CD4-positive, alpha-beta T cell treated with Interferon alpha-2 for 1 hour (primary cell): ENCODE results near the gene FOXN3.

Experiments used
- DNase-seq, 2 donors: peaks; one replicate each; pipeline ENCODE4 v3.0.0-alpha.2; 2020 to 2022

Gene FOXN3

DNA sequence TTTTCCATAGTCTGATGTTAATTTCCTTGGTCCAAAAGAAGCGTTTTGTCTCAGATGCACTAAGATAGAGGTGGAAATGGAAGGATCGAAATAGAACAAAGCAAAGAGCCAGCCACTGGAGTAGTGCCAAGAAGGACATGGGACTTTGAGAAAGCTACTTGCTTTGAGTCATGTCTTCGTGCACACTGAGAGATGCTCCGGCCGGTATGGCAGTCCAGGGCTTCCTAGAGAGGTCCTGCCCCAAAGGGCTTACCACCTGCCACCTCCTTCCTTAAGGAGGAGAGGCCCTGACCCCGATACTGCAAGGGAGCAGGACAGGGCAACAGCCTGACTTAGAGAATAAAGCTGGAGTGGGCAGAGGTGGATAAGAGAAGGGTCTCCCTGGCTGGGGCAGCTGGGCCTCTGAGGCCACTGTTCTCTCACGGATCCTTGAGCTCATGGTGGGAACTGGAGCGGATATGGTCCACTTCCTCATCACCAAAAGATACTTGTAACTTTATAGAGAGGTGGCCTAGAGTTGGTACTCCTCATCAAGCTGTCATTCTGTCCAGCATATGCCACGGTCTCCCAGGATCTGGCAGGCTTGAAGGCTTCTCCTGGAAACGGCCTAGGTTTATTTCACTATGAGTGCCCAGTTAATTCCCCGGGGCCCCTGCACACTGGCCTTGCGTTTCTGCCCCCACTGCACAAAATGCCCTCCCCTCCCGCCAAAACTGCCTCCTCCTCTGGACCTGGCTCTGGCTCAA is 57.4 kb downstream of the FOXN3 start:
- no peak for DNase-seq

DNA sequence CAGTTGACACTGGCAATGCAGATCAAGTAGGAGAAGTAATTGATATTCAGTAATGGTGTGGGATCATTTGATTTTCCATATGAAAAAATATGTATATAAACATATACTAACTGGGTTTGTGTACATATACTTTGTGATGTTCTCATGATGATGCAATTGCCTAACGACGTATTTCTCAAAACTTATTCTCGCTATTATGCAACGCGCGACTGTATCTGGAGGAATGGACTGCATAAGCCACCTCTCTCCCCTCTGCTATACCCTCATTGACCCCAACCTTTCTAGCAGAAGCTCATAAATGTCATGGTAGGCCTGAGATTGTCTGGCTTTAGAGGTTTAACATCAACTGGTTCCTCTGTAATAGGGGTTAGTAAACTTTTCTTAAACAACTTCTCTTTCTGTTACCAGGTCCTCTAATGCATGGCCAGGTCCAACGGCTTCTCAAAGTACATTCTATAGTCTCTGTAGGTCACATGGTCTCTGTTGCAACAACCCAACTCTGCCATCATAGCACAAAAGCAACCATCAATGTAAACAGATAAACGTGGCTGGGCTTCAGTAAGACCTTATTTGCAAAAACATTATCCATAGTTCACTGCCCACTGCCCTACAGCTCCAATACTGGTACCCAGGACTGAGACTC is 59.3 kb downstream of the FOXN3 start:
- DNase-seq = no peak

DNA sequence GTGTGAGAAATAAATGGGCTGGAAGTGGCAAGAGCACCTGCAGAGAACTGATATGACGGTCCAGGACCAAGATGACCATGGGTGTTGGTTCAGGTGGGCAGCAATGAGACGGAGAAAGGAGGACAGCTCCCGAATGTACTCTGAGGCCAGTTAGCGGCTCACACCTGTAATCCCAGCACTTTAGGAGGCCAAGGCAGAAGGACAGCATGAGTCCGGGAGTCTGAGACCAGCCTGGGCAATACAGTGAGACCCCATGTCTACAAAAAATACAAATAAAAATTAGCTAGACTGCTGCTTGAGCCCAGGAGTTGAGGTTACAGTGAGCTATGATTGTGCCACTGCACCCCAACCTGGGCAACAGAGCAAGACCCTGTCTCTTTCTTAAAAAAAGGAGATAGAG is 60.1 kb downstream of the FOXN3 start:
- DNase-seq = no peak

DNA sequence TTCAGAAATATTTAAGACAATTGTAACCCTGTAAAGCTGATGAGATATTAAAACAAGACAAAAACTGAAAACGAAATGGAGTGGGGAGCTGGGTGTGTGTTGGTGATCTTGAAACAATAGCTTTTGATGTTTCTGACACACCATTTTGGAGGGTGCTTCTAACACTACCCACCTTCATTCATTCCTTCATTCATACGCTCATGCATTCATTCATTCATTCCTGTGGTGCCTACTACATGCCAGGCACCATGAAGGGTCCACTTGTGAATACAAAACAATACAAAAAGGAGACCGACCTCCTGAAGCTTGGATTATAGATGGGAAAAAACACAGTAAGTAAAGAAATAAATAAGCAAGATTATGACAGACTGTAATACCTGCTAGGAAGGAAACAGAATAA is 60.5 kb downstream of the FOXN3 start:
- DNase-seq = no peak

DNA sequence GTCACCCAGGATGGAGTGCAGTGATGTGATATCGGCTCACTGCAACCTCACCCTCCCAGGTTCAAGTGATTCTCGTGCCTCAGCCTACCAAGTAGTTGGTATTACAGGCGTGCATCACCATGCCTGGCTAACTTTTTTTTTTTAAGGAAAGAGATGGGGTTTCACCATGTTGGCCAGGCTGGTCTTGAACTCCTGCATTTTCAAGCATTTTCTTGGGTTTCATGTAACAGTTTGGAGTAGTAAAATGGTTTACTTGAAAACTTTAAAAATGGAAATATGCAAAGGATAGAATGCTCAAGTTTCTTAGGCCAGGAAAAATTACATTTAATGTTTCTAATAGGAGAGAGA is 63.3 kb downstream of the FOXN3 start:
- no peak for DNase-seq

DNA sequence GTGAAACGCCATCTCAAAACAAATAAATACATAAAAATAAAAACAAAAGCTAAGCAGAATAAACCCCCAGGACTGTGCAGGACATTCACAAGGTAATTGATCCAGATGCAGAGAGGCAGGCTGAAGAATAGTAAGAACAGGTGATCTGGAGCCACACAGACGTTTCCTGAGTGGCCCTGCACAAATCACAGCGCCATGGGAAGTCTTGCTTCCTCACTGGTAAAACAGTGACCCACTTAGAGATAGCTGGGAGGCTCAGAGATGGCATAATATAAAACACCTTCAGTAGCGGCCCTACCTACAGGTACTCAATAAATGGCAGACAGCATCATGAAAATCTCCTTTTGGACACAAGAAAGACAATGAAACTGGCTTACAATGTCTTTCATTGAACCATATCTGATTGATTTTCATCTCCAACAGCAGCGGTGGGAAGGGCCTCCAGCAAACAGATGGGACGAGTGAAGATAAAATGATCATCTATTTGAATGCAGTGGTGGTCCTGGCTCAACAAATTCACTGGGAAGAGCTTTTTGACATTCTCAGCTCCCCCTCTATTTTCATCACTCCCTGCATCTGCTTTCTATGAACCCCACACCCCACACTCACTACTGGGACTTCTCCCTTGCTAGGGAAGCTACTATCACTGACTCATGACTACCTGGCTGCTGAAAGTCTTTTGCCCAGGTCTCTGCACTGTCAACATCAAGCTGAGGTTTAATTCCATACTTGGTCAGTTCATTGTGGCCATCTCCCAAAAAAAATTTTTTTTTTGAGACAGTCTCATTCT is 63.9 kb downstream of the FOXN3 start:
- no peak for DNase-seq

DNA sequence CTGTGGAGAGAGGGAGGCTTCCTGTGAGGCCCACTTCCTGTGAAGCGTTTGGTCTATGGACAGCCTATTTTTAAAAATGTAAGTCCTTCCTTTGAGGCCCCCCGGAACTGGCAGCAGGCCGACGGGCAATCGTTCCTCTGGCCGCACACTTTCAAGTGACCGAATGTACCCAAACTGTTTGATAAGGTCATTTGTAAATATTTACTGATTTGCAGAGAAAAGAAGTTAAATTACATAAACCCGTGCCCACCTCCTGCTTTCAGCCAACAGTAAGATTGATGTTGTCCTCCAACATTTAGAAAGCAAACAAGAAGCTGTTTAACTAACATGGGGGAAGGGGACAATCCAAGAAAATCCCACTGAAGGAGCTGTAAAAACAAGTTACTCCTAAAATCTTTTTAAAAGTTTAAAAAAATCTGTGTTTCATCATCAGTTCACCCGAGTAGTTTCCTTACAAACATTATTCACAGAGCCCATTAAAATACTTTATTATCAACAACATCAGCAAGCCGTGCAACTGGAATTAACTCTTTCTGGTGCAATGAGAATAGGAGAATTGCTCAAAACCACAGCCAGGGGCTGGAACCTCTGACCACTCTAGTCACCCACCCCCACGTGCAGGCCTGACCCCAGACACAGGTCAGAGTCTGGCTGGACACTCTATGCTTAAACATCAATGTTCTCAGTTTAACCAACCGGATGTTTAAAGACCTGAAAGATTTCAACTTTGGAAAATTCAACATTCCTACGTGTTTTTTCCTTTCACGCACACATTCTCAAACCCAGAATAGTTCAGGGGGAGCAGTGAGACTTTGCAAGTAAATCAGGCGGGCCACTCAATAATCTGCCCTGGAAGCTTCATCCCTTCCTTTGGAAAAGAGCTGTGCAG is 65.3 kb downstream of the FOXN3 start:
- DNase-seq = peak in 1 of 2 donors; percentile 37

DNA sequence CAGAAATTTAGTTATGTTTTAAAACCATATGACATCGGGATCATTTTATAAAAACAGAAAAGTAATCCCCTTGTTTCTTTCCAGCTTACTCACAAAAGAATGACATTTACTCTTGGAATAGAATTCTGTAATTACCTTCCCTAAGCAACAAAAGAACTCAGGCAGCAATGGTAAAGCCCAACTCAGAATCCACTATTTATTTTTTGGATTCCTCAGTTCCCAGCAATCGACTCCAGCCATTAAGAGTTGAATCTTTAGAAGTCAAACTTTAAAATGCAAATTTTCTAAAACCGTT is 65.9 kb downstream of the FOXN3 start:
- no peak for DNase-seq

DNA sequence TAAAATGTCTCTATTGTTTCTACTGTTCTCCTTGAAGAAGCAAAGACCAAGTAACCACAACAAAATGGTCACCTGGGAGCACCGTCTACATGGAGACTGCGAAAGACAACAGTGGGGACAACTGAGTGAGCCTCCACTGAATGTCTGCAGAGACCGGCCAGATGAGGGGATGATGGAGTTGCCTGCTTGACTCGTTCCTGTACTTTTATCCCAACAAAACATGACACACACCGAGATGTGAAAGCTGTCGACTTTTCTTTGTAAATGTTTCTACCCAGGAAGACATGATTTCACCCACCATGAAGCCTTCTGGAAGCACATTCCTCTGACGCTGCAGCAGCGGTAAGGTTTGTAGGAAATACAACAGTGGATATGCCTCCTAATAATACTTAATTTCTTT is 66.9 kb downstream of the FOXN3 start:
- no peak for DNase-seq

DNA sequence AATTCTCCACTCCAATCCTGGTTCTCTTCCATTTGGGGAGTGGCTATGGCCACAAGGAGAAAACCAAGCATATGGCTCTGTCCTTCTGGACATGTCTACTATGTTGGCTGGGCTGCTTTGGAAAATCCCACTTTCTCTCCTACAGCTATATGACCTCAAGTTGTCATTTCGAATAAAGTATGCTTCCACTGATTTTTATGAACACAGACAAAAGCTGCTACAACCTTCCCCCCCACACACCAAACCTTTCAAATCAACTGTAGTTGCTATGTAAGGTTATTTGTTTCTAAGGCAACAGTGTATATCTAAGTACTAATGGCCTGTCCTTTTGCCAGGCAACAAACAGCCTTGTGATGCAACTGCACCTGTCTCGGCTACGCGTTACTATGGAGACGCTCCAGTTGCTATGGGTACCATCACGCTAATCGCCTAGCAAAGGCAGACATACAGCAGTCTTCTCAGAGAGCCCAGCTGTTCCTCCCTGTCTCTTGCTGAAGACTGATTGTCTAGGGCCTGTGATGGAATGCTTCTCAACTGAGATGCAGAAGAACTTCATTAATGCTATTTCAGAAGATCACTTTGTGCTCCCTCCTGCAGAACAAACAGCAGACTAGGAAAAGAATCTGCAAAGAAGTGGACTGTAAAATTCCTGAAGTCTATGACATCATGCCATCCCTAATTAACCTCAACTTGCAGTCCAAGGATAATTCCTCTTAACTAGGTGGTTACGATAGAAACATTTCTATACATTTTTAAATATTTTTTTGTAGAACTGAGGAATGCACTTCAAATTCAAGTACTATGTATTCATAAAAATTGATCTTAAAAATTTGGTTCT is 67.6 kb downstream of the FOXN3 start:
- peak in 1 of 2 donors; percentile 43 for DNase-seq

DNA sequence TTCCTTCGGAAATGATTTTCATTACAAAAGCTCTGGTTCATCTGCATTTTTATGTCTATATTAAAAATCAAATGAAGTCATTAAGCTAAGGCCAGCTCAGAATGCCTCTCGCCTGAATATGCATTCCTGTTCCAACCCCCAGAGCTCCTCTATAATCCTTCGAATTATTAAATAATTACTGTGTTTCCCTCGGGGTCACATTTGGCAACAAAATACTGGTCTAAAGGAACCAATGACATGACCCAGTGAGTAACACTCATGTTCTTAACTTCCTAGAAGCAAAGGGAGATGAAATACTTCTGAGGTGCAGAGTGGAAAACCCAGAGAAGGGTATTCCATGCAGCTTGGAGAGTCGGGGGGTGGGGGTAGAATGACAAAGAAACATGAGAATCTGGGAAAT is 68.3 kb downstream of the FOXN3 start:
- DNase-seq = no peak

DNA sequence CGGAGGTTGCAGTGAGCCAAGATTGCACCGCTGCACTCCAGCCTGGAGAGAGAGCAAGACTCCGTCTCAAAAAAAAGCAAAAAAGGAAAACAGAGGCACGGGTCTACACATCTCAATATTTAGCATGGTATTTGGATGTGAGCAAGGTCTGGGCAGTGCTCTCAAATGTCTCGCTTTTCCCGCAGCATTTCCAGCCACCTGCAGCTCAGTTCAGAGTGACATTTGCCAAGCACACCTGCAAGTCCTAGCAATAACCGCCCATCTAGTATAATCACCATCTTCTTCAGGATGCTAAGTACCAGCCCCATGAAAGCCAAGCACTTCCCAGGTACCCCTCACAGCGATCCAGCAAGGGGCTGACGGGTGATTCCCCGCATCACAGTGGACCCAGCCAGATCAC is 69.1 kb downstream of the FOXN3 start:
- DNase-seq = no peak

DNA sequence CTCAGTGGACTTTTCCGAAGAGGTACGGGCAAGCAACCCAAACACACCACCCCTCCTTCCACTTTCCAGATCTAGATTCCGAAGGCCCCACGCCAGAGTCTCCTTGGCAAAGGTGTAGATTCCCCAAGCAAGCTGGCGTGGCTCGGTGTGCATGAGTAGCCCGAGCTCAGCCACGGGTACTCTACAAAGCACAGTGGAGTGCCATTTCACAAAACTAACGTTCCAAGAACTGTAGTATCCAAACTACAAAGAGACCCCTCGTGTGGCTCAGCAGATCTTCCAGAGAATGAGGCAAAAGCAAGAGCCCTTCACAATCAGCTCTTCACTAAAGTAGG is 72.1 kb downstream of the FOXN3 start:
- DNase-seq = no peak

DNA sequence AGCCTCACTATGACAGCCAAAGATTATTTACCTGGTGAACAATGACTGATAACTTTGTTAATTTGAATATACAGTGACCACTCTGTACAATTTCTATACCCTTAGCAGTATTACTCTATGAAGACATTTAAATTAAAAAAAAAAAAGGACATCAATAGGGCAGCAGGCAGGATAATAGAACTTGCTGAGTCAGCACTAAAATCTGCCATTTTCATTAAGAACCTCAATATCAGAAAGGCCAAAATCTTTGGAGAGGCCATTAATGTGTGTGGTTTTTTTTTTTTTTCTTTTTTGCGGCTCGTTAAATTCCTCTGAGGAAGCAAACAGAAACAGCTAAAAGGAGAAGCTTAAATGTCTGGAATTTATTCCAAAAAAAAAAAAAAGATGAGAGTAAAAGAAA is 73.7 kb downstream of the FOXN3 start:
- DNase-seq = no peak

DNA sequence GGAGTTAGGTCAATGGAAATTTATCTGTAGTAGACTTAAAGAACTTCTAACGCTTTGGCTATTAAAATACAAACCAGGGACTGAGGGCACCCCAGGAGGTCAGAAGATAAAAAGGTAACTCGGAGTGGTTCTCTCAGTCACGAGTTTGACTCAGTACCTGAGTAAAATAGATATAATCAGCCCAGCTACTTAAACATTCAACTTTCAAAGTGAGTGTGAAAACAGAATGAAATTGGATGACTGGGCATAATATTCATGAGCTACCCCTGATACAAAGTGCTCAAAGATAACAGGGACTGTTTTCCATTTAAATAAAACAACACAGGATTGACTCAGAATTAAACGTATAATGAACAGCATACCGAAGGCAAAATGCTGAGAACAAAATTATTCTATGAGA is 75.0 kb downstream of the FOXN3 start:
- no peak for DNase-seq

DNA sequence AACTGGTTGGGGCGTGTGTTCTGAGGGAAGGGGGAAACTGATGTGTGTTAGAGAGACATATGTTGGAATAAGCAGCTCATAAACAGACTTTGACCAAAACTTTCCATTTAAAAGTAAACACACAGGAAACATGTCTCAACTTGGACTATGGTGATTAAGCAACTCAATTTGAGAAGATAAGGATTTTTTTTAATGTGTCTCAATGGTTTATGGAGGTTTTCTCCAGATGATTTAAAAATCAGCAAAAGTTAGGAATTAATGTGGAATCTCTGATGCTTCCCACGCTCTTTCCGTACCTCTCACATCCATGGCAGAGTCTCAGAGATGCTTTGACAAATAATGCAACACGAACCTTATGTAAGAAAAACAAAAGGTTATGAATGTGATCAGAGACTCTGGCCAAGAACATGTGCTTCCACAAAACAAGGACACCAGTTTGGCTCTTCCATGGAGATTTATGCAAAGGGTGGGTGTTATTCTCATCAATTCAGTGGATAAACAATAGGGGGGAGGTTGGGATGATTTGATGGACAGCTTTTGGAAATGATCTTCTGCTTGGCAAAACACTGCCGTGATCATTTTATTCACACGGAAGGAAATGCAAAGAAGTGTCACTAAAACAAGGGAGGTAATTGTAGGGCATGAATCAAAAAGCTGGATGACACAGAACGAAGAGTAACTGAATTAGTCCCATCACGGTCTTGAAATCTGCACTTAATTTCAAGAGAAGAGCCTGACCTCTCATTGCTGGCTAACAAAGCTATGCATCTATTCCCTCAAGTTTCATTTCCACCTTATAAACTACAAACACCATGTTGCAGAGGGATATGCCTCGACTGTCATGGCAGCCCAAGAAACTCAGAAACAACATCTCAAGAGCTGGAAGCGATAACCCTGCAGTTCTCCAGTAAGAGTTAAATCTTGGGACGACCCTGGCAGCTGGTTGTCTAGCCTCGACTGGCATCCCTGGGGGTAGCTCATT is 76.5 kb downstream of the FOXN3 start:
- no peak for DNase-seq

DNA sequence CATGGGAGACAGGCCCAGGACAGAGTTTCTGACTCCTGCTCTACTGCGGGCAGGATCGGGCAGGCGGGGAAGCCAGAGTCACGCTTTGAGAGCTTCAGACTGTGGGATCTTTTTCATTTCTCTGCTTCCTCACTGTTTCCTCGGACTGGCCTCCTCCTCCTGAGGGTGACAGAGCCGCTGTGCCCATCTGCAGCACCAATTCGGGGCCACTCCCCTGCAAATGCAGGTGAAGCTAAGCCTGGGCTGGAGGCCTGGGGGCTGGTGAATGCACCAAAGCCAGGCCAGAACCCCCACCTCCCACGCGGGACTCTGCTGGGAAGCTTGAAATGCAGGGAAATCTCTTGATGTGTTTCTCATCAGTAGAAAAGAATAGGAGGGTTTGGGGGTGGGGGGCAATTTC is 77.5 kb downstream of the FOXN3 start:
- DNase-seq = no peak

DNA sequence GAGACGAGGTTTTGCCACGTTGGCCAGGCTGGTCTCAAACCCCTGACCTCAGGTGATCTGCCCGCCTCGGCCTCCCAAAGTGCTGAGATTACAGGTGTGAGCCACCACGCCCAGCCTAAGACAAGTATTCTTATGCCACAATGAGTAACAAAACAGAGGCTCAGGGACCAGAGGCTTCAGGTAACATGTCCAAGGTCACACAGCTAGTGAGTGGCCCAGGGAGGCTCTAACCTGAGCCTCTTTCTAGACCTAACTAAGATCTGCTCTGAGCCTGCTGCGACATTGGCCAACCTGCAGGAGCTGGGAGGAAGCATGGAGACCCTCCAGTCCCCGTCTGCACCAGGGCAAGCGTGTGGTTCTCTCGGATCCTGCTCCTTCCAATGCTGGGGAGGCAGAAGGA is 77.9 kb downstream of the FOXN3 start:
- no peak for DNase-seq

DNA sequence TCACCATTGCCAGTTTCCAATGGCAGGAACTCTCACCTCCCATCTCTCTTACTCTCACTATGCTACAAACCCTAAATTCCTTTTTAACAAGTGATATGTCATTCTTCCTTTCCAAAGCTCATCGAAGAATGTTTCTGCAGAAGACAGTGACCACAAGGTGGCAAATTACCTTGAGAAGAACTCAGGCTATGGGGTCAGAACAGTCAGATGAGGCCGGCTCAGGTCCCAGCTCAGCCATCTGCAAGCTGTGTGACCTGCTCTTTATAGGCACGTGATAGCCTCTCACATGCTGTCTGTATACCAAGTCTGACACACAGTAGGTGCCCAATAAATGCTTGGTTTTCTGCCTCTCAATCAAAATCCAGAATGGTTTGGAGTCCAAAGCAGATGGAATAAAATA is 80.7 kb downstream of the FOXN3 start:
- peak; percentile 12 to 27 for DNase-seq

DNA sequence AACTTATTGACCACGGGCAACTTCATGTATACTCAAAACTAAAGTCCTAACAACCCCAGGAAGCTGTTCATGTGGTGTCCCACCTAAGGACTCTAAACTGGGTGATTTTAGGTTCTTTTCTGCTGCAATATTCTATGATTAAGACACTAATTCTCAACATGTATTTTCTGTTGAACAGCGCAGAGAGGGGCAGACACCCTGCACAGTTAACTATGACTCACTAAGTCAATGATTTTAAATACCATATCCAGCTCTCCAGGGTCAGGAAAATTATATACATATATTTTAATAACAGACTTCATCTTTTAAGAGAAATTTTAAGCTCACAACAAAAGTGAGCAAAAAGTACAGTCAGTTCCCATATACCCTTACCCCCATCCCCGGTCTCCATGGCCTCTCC is 85.0 kb downstream of the FOXN3 start:
- no peak for DNase-seq

DNA sequence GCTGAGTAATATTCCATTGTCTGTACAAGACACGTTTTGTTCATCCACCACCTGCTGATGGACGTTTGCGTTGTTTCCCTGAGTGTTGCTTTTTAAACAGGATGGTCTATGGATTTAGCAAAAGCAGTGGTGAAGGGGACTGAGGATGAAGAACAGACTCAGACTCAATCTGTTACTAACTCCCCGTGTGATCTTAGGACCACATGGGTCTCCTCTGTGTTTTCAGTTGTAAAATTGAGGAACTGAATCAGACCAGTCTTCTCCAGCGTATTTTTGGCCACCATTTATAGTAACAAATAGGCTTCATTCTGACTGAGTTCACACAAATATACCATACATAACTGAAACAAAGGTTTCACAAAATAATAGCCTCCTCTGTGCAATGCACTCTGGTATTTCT is 85.6 kb downstream of the FOXN3 start:
- DNase-seq = no peak
